IgD-negative memory B cell (primary cell): ENCODE measurements around the gene TRPC4. TPM values are rescaled to one million over a fixed set of nuclear protein-coding genes. Genes with fewer than 3 reads are reported as not detected.

ENCODE experiments used
- H3K27ac Mint-ChIP-seq, 3 donors: one replicate each; pipeline ENCODE4 v1.8.0; 2020 to 2022; ENCODE audit warnings: mild to moderate bottlenecking in 3 of 3, mixed read lengths in 3 of 3, moderate library complexity in 1 of 3
- H3K27me3 Mint-ChIP-seq: one replicate; pipeline ENCODE4 v1.8.0; 2021; ENCODE audit warnings: mixed read lengths
- H3K36me3 Mint-ChIP-seq: one replicate; pipeline ENCODE4 v1.8.0; 2020; ENCODE audit warnings: mild to moderate bottlenecking, mixed read lengths
- H3K4me1 Mint-ChIP-seq, 3 donors: one replicate each; pipeline ENCODE4 v1.8.0; 2020 to 2022; ENCODE audit warnings: mixed read lengths in 3 of 3, mild to moderate bottlenecking in 1 of 3
- H3K4me3 Mint-ChIP-seq, 4 donors: one replicate each; pipeline ENCODE4 v1.8.0; 2020 to 2022; ENCODE audit warnings: mild to moderate bottlenecking in 4 of 4, mixed read lengths in 4 of 4, moderate library complexity in 3 of 4
- H3K9me3 Mint-ChIP-seq, 3 donors: one replicate each; pipeline ENCODE4 v1.8.0; 2020 to 2021; ENCODE audit warnings: mixed read lengths in 3 of 3, mild to moderate bottlenecking in 1 of 3
- polyA plus RNA-seq: library from polyadenylated mRNA; unstranded; fragments of 300-500 nt; fragmentation: Illumina TruSeq; gene quantifications from one replicate; pipeline ENCODE4 v1.2.3, GENCODE V29; 2021

The TRPC4 gene
- polyA plus RNA-seq, 1 donor from 2014 or later = not detected

DNA sequence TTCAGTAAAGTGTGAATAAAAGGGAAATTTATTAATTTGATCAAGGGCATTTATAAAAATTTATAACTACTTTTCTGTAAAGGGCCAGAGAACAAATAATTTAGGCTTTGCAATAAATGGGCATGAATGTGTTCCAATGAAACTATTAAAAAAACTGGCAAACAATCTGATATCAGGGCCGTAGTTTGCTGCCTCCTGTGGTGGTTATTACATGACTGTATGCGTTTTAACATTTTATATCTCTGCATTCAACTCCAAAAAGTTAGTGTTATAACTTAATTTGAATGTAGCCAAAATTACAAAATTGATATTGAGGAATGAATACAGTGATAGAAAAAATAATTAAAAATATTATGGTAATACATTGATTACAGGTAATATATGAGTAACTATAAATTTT lies 190.5 kb downstream of the TRPC4 start:
- Mint-ChIP-seq H3K27ac (no peak overlapping the region), H3K9me3 (no peaks in the 10 kb centered on the region), H3K4me1 (no peaks in the 10 kb centered on the region), H3K36me3 (no peaks in the 10 kb centered on the region), H3K27me3 (no peaks in the 10 kb centered on the region), H3K4me3 (no peak overlapping the region)

DNA sequence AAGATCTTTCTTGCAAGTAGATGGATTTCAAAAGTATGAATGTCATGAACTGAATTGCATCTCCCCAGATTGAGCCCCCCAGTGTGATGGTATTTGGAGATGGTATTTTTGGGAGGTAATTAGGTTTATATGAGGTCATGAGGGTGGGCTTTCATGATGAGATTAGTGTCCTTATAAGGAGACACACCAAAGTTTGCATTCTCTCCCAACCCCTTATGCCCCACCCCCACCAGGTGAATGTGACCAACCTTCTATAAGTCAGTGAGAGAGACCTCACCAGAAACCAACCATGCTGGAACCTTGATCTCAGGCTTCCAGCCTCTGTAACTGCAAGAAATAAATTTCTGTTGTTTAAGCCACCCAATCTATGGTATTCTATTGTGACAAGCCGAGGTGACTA lies 199.7 kb downstream of the TRPC4 start:
- H3K4me1 Mint-ChIP-seq = no peaks in the 10 kb centered on the region
- H3K27ac Mint-ChIP-seq = no peak overlapping the region
- no peak overlapping the region for H3K4me3 Mint-ChIP-seq
- H3K36me3 Mint-ChIP-seq = no peaks in the 10 kb centered on the region
- no peaks in the 10 kb centered on the region for H3K9me3 Mint-ChIP-seq
- H3K27me3 Mint-ChIP-seq = no peaks in the 10 kb centered on the region

DNA sequence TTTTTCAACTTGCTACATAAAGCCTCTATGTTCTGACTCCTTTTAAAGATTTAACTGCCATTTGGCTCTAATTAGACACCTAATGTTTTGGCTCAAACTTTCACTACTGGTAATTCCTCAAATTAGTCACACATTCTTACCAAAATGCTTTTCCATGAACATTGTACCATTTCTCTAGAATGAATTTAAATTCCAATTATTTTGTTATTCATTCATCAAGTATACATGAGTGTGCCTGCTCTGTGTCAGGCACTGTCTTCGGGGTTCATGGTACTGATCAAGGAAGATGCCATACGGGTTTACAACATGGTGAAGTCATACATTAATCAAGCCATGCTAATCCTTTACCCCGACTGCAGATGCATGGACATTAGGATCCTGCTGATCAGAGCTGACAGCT lies 201.9 kb downstream of the TRPC4 start:
- no peak overlapping the region for H3K27ac Mint-ChIP-seq
- no peak overlapping the region for H3K4me3 Mint-ChIP-seq
- no peaks in the 10 kb centered on the region for H3K9me3 Mint-ChIP-seq
- no peaks in the 10 kb centered on the region for H3K27me3 Mint-ChIP-seq
- H3K4me1 Mint-ChIP-seq = no peaks in the 10 kb centered on the region
- H3K36me3 Mint-ChIP-seq = no peaks in the 10 kb centered on the region

DNA sequence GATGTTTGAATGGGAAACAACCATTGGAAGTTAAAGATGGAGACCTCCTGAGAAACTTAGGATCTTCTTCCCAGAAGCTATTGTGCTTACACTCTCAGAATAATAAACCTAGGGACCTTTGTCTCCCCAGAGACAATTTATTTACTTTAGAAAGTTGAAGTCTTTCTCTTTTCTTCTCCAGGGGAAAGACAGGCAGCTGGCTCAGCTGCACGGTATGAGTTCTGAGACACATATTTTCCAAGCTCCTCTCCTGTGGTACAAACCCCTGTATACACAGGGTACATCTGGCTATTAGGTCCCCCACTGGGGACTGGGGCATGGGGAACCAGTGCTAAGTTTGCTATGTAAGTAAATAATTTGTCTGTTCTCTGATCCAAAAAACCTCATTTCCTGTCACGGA lies 203.5 kb downstream of the TRPC4 start:
- no peaks in the 10 kb centered on the region for H3K36me3 Mint-ChIP-seq
- no peaks in the 10 kb centered on the region for H3K4me1 Mint-ChIP-seq
- peaks cover 0 to 2% (median 0%) of the 10 kb centered on the region in 3 donors for H3K9me3 Mint-ChIP-seq
- no peak overlapping the region for H3K4me3 Mint-ChIP-seq
- no peaks in the 10 kb centered on the region for H3K27me3 Mint-ChIP-seq
- no peak overlapping the region for H3K27ac Mint-ChIP-seq

DNA sequence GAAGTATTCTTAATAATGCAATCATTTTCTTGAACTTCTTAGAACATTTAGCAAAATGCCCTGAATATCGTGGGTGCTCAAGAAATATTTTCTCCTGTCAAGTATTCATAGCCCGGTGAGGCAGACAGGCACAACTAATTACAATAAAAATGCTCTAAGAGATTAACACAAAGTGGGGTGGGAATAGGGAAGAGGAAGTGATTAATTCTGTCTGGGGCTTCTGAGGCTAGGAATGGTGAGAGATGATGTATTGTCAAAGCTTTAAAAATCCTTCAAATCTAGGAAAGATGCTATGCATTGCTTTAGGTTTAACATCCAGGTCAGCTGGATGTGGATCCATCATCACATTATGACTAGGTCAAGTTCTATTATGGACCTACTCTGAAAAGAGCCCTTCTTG lies 204.2 kb downstream of the TRPC4 start:
- Mint-ChIP-seq H3K9me3 (peaks cover 0 to 2% (median 0%) of the 10 kb centered on the region in 3 donors), H3K27me3 (no peaks in the 10 kb centered on the region), H3K4me3 (no peak overlapping the region), H3K4me1 (no peaks in the 10 kb centered on the region), H3K36me3 (no peaks in the 10 kb centered on the region), H3K27ac (no peak overlapping the region)

DNA sequence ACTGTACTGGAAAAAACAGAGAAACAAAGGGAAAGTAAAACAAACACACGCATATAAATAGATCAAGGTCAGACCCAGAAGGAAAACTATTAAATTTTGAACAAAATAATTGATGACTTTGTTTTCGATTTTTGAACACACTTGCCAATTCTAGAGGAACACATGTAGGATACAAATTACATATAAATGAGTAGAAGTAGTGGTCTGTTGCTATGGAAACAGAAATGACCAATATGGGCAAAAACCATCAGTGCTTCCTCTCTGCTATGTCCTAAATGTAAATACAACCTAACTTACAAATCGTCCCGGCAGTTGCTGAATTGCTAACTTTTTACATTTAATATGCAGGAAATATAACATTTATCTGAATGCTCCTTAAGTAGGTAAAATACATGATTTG lies 205.8 kb downstream of the TRPC4 start:
- Mint-ChIP-seq H3K36me3 (no peaks in the 10 kb centered on the region), H3K27ac (no peak overlapping the region), H3K4me3 (no peak overlapping the region), H3K9me3 (peaks cover 0 to 2% (median 0%) of the 10 kb centered on the region in 3 donors), H3K4me1 (no peaks in the 10 kb centered on the region), H3K27me3 (no peaks in the 10 kb centered on the region)

DNA sequence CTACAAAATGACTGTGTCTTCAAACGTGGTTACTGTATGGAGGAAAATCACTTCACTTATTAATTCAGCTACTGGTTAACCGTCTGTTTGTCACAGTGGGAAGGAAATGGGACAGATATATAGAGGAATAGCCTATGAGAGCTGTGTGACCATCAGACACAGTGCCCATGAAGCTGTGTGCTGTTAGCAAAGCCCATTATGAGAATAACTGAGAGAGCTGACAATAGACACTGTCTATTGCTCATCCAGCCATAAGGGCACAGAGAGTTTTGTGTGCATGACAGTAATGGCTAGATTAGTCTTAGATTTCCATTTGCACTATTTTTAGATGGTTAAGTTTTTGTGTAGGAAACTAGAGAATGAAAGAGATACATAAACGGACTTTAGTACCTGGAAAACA lies 206.9 kb downstream of the TRPC4 start:
- no peak overlapping the region for H3K27ac Mint-ChIP-seq
- no peaks in the 10 kb centered on the region for H3K36me3 Mint-ChIP-seq
- H3K27me3 Mint-ChIP-seq = no peaks in the 10 kb centered on the region
- H3K4me1 Mint-ChIP-seq = no peaks in the 10 kb centered on the region
- no peak overlapping the region for H3K4me3 Mint-ChIP-seq
- peaks cover 0 to 2% (median 0%) of the 10 kb centered on the region in 3 donors for H3K9me3 Mint-ChIP-seq

DNA sequence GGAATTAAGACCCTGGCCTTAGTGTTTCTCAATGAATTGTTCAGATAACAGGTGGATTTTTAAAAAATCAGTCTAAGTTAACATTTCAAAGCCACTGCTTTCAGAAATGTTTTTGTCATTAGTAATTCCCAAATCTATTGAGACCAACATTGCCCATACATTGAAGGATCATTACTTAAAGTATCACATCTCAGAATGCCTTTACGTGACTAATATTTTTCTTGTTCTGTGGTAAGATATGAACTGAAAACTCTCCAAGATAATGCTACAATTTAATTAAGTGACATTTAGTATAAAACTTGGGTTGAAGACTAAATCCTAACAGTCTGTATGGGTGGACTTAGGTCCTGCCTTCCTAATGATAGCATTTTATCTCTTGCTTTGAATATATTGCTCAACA lies 211.6 kb downstream of the TRPC4 start:
- H3K36me3 Mint-ChIP-seq = no peaks in the 10 kb centered on the region
- no peaks in the 10 kb centered on the region for H3K27me3 Mint-ChIP-seq
- H3K9me3 Mint-ChIP-seq = peaks cover 0 to 2% (median 0%) of the 10 kb centered on the region in 3 donors
- no peak overlapping the region for H3K4me3 Mint-ChIP-seq
- no peak overlapping the region for H3K27ac Mint-ChIP-seq
- H3K4me1 Mint-ChIP-seq = no peaks in the 10 kb centered on the region

DNA sequence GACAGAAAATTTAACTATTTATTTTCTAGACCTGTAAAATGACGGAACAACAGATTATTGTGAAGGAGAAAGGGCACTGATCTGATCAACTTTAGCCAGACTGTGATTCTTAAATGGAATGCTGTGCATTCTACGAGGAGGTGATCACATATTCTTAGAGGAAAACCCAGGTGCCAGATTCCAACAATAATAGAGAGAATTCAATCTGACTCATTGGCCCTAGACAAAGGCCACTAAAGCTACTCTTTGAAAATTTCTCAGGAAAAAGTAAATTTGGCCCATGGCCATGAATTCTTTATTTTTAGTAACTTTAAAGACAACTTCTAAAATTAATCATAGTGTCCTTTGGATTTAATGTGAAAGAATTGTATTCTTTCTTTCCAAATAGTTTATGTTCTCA lies 212.4 kb downstream of the TRPC4 start:
- no peaks in the 10 kb centered on the region for H3K4me1 Mint-ChIP-seq
- H3K36me3 Mint-ChIP-seq = no peaks in the 10 kb centered on the region
- H3K4me3 Mint-ChIP-seq = no peak overlapping the region
- no peaks in the 10 kb centered on the region for H3K9me3 Mint-ChIP-seq
- H3K27ac Mint-ChIP-seq = no peak overlapping the region
- H3K27me3 Mint-ChIP-seq = no peaks in the 10 kb centered on the region

DNA sequence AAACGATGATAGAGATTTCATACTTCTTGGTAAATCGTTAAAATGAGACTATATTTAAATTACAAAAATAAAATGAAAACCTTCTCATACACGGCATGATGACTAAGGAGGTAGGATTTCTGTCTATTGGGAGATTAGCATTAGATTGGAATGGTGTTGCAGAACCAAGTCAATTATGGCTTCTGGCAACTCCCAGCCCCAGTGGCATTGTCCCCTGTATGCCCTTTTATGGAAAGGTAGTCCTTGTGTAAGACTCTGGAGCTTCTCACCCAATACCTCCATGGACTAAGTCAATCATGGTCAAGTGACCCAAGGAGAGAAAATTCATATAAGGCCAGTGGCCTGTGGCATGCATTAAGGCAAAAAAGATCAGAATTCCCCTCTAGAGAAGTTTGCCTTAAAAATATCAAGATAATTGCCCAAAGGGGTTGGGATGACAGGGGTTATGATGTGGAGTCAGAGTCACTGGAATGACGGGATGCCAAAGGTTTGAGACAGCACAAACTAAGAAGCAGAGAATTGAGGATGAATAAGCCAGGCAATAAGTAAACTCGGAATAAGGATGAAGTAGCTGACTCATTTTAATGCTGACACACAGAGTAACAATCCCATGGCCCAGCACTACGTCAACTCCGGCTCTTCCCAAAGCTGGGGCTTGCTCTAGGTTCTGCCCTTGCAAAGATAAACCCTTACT lies 213.2 kb downstream of the TRPC4 start:
- no peaks in the 10 kb centered on the region for H3K9me3 Mint-ChIP-seq
- H3K4me3 Mint-ChIP-seq = peak overlapping the region in 1 of 4 donors; percentile 20
- no peak overlapping the region for H3K27ac Mint-ChIP-seq
- H3K27me3 Mint-ChIP-seq = no peaks in the 10 kb centered on the region
- H3K36me3 Mint-ChIP-seq = no peaks in the 10 kb centered on the region
- H3K4me1 Mint-ChIP-seq = no peaks in the 10 kb centered on the region

DNA sequence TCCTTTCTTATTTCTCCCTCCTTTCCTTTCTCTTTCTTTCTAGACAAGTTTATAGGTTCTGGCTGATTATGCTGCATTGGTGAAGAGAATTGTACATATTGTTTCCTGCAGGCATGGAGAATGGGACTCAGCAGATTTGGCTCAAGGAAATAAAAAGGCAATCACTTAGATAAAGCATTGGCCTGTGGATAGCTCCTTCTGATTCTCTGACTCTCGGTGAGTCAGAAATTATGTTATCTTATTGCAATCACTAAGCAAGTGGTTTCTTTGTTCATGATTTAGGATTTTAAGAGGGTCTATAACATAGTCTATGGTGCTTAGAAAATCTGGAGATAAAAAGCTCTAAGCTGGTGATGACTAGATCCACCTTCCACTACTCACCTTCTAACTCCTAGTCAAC lies 217.0 kb downstream of the TRPC4 start:
- H3K27ac Mint-ChIP-seq = no peak overlapping the region
- H3K27me3 Mint-ChIP-seq = no peaks in the 10 kb centered on the region
- H3K4me1 Mint-ChIP-seq = no peaks in the 10 kb centered on the region
- no peak overlapping the region for H3K4me3 Mint-ChIP-seq
- H3K9me3 Mint-ChIP-seq = no peaks in the 10 kb centered on the region
- H3K36me3 Mint-ChIP-seq = no peaks in the 10 kb centered on the region

DNA sequence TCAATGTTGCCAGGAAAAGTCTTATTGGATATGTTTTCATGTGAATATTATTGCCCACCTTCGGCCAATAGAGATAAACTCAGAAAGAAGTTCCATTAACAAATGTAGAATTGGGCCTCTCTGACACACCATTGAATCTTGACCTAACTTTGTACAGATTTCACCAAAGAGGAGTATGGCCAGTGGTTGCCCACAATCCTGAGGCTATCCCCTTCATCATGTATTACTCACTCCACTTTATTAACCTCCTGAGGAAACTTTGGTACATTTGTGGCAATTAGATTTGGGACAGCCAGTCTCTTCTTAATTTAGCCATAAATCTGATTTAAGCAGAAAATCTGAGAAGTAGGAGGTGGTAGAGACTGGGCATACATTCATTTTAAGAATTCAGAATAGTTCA lies 217.7 kb downstream of the TRPC4 start:
- Mint-ChIP-seq H3K4me3 (no peak overlapping the region), H3K27ac (no peak overlapping the region), H3K27me3 (no peaks in the 10 kb centered on the region), H3K36me3 (no peaks in the 10 kb centered on the region), H3K4me1 (no peaks in the 10 kb centered on the region), H3K9me3 (peaks cover 0 to 3% (median 0%) of the 10 kb centered on the region in 3 donors)

DNA sequence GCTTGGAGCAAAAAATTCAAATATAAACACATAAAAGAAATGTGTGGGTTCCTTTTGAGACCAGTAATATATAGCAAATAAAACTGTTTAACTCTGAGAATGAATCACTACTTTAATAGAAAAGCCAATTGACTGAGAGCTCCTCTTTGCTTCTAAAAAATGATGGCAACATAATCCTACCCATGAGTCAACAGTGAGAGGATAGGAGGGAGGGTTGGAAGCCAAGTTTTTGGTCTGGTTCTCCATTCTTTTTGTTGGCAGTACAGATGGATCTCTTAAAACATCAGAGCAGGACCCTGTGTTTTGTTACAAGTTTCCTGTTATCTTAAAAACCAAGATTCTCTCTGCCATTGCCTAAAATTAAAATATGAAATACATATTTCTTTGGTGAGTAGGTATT lies 221.0 kb downstream of the TRPC4 start:
- no peak overlapping the region for H3K27ac Mint-ChIP-seq
- H3K36me3 Mint-ChIP-seq = no peaks in the 10 kb centered on the region
- no peak overlapping the region for H3K4me3 Mint-ChIP-seq
- H3K4me1 Mint-ChIP-seq = no peaks in the 10 kb centered on the region
- H3K9me3 Mint-ChIP-seq = peaks cover 0 to 4% (median 0%) of the 10 kb centered on the region in 3 donors
- H3K27me3 Mint-ChIP-seq = no peaks in the 10 kb centered on the region

DNA sequence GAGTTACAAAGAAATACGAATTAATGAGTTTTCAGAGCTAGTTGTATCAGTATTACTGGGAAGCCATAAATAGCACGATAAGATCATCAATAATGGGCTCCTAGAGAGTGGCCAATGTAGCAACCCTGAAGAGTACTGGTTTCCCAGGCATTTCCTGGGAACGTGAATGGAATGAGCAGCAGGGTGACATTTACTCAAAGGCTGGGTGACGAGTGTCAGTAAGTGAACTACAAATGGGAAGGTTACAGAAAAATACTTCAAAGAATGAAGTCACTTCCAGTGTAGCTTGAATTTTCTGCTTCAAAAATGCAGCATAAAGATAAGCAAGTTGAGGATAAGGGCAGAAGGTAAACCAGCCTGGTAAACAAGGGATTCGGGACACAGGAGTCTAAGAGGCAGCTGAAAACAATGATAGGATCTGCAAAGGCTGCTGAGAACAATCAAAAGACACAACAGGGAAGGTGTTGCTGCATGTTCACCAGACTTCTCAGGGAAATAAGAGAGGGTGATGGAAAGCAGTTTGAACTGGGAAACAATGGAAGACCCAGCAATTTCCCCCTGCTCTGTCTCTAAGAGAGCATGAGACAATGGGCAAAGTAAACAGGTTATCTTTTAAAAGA lies 222.4 kb downstream of the TRPC4 start:
- peaks cover 0 to 4% (median 0%) of the 10 kb centered on the region in 3 donors for H3K9me3 Mint-ChIP-seq
- no peak overlapping the region for H3K4me3 Mint-ChIP-seq
- no peaks in the 10 kb centered on the region for H3K27me3 Mint-ChIP-seq
- H3K36me3 Mint-ChIP-seq = no peaks in the 10 kb centered on the region
- no peaks in the 10 kb centered on the region for H3K4me1 Mint-ChIP-seq
- H3K27ac Mint-ChIP-seq = no peak overlapping the region

DNA sequence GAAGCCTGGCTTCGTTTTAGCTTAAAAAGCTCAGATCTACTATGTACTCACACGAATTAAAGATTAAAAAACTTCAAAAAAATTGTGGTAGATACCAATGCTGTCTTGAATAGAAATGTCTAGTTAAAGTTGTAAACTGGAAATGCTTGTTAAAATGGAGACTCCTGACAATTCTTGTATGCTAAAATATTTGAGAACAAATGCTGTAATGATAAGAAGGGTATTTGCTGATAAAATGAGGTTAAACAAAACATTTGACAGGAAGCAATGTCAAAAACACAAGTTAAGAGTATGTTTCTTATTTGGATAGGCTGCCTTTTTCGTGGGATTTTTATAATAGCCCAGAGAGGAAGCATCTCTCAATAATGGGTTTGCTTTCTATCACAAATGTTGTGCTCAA lies 223.0 kb downstream of the TRPC4 start:
- Mint-ChIP-seq H3K27me3 (no peaks in the 10 kb centered on the region), H3K9me3 (peaks cover 0 to 4% (median 0%) of the 10 kb centered on the region in 3 donors), H3K4me3 (no peak overlapping the region), H3K27ac (no peak overlapping the region), H3K36me3 (no peaks in the 10 kb centered on the region), H3K4me1 (no peaks in the 10 kb centered on the region)

DNA sequence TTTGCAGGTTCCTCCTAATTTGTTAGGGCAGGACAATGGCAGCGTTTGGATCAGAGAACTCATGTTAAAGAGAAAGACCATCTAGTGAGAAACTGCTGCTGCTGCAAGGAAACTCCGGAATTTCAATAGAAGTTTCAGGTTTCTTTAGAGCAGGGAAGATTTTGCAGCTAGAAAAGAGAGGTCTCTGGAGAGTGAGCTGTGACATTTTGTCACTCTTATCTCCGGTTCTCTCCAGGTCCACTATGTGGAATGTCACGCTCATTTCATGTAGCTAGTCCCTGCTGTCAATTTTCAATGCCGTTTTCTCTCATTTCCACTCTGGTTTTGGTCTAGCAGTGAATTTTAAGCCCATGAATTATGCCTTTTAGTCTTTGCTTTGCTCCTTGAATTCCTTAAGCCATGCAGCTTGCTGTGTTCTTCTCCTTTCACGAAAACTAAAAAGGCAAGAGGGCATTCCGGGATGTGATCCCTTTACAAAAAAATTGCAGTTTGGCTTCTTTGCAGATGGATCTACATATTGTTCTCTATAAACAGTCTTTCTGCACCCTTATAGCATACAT lies 224.3 kb downstream of the TRPC4 start:
- H3K27ac Mint-ChIP-seq = no peak overlapping the region
- H3K36me3 Mint-ChIP-seq = no peaks in the 10 kb centered on the region
- no peaks in the 10 kb centered on the region for H3K4me1 Mint-ChIP-seq
- H3K9me3 Mint-ChIP-seq = peaks cover 0 to 4% (median 0%) of the 10 kb centered on the region in 3 donors
- no peaks in the 10 kb centered on the region for H3K27me3 Mint-ChIP-seq
- H3K4me3 Mint-ChIP-seq = no peak overlapping the region
